Neural cell (in vitro differentiated cells): ENCODE data around the gene GPR146.

Experiments used
- EP300 ChIP-seq: fragments of 450-650 bp; conservative IDR thresholded peaks from 2 replicates; pipeline ENCODE4 v1.6.1; 2014; ENCODE audit warnings: antibody characterized with exemption, mild to moderate bottlenecking, moderate library complexity; ENCODE audit not compliant: poor library complexity, severe bottlenecking
- EZH2 ChIP-seq: fragments of 200-600, 300-800 bp; shearing (Covaris generic), sonication (generic); IDR thresholded peaks from 2 replicates; pipeline ENCODE4 v1.6.1; 2014; ENCODE audit warnings: antibody characterized with exemption, low read length, borderline replicate concordance, mild to moderate bottlenecking; ENCODE audit not compliant: insufficient read depth, poor library complexity, severe bottlenecking
- SMC3 ChIP-seq: fragments of 450-650 bp; conservative IDR thresholded peaks from 2 replicates; pipeline ENCODE4 v1.6.1; 2014; ENCODE audit warnings: antibody characterized with exemption, mild to moderate bottlenecking, moderate library complexity; ENCODE audit not compliant: poor library complexity
- TF ChIP-seq, protein P1 (sequence below): IDR thresholded peaks from 2 replicates; pipeline ENCODE4 v1.6.1; 2012; ENCODE audit warnings: borderline replicate concordance
- TF ChIP-seq, protein P2 (sequence below): fragments of 450-650 bp; IDR thresholded peaks from 2 replicates; pipeline ENCODE4 v1.5.1; 2014; ENCODE audit warnings: antibody characterized with exemption, mild to moderate bottlenecking, moderate library complexity; ENCODE audit not compliant: poor library complexity, severe bottlenecking

DNA sequence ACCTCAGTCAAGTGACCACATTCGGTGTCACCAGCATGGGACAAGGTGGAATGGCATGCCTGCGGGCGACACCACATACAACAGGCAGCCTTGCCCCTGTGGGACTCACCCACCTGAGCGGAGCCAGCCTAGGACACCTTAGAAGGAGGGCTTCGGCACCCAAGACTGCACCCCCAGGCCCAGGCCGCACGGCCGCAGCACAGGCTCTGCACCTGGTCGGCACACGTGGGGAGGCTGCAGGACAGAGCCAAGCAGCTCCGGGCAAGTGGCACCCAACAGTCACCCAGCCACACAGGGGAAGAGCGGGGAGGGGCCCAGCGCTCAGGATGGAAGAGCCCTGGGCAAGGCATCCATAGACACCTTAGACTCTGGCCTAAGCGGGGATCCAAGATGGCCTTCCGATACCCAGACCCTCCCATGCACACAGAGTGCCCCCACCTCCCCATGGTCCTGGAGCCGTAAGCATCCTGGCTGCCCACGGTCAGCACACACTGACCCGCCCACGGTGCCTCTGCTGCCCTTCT lies 27.4 kb downstream of the GPR146 start:
- TF ChIP-seq SMC3 (no peak), EP300 (no peak), EZH2 (no peak)
- TF ChIP-seq, protein P1, sequence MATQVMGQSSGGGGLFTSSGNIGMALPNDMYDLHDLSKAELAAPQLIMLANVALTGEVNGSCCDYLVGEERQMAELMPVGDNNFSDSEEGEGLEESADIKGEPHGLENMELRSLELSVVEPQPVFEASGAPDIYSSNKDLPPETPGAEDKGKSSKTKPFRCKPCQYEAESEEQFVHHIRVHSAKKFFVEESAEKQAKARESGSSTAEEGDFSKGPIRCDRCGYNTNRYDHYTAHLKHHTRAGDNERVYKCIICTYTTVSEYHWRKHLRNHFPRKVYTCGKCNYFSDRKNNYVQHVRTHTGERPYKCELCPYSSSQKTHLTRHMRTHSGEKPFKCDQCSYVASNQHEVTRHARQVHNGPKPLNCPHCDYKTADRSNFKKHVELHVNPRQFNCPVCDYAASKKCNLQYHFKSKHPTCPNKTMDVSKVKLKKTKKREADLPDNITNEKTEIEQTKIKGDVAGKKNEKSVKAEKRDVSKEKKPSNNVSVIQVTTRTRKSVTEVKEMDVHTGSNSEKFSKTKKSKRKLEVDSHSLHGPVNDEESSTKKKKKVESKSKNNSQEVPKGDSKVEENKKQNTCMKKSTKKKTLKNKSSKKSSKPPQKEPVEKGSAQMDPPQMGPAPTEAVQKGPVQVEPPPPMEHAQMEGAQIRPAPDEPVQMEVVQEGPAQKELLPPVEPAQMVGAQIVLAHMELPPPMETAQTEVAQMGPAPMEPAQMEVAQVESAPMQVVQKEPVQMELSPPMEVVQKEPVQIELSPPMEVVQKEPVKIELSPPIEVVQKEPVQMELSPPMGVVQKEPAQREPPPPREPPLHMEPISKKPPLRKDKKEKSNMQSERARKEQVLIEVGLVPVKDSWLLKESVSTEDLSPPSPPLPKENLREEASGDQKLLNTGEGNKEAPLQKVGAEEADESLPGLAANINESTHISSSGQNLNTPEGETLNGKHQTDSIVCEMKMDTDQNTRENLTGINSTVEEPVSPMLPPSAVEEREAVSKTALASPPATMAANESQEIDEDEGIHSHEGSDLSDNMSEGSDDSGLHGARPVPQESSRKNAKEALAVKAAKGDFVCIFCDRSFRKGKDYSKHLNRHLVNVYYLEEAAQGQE = no peak
- TF ChIP-seq, protein P2, sequence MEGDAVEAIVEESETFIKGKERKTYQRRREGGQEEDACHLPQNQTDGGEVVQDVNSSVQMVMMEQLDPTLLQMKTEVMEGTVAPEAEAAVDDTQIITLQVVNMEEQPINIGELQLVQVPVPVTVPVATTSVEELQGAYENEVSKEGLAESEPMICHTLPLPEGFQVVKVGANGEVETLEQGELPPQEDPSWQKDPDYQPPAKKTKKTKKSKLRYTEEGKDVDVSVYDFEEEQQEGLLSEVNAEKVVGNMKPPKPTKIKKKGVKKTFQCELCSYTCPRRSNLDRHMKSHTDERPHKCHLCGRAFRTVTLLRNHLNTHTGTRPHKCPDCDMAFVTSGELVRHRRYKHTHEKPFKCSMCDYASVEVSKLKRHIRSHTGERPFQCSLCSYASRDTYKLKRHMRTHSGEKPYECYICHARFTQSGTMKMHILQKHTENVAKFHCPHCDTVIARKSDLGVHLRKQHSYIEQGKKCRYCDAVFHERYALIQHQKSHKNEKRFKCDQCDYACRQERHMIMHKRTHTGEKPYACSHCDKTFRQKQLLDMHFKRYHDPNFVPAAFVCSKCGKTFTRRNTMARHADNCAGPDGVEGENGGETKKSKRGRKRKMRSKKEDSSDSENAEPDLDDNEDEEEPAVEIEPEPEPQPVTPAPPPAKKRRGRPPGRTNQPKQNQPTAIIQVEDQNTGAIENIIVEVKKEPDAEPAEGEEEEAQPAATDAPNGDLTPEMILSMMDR = no peak
